Measurements from ENCODE around the gene ACTA2.
A peak's percentile ranks its signal among the peaks of the same experiment; 100 is the strongest.

The ACTA2 gene

DNA sequence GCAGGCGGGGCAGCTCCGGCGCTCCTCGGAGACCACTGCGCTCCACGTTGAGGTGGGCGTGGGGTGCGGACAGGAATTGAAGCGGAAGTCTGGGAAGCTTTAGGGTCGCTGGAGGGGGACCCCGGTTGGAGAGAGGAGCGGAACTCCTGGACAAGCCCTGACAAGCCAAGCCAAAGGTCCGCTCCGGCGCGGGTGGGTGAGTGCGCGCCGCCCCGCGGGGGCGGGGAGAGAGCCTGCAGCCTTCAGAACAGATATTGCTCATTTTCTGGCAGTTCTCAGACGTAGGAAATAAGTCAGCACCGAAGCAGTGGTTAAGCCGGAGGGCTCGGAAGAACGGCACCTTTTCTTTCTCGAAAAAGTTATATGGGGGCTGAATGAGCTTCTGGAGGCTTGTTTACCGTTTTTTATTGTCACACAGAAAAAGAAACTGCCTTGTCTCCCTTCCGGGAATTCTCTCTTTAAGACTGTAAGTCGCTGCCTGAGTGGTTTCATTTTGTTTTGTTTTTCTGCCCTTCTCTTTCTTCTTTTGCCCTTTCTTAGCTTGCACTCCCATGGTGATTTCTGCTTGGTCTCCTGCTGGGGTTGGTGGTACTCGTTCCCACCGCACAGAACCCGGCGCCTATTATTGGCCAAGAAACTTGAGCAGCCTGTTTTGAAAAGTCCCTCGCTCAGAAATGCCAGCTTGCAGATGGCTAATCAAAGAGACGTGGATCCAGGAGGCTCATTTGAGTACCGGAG lies 38.8 kb upstream of the ACTA2 start:
- Histone ChIP-seq H3K4me2 (ENCODE audit: low read depth, low read length) (peak overlapping the region; percentile 52), H3K4me1 (ENCODE audit: low read length) (peaks cover 24% of the 10 kb centered on the region), H3K4me3 (ENCODE audit: low read length) (peak overlapping the region; percentile 92), H3K27ac (ENCODE audit: low read length) (peak overlapping the region; percentile 17; the same call in 1 of the 2 replicates), H3K36me3 (replicated peaks; ENCODE audit: insufficient read depth, low read length) (no peaks in the 10 kb centered on the region), H4K20me1 (ENCODE audit: insufficient read depth, low read length) (no peaks in the 10 kb centered on the region), H3K9me3 (replicated peaks; ENCODE audit: insufficient read depth, low read length) (no peaks in the 10 kb centered on the region), H3K9me2 (replicated peaks; ENCODE audit: insufficient read depth, low read length) (no peaks in the 10 kb centered on the region), H3K27me3 (replicated peaks; ENCODE audit: insufficient read depth, low read length) (0 out of 2 replicates have a peak, but pooled peaks cover 6% of the 10 kb centered on the region), H2AFZ (ENCODE audit: low read length) (peak overlapping the region; percentile 97), H3K9ac (ENCODE audit: low read length) (peak overlapping the region; percentile 62), H3F3A (ENCODE audit: insufficient read depth, low read length) (peaks cover 16% of the 10 kb centered on the region), H3K79me2 (ENCODE audit: low read length) (no peaks in the 10 kb centered on the region)
- DNase-seq = peak; percentile 68
- TF ChIP-seq, protein P1, sequence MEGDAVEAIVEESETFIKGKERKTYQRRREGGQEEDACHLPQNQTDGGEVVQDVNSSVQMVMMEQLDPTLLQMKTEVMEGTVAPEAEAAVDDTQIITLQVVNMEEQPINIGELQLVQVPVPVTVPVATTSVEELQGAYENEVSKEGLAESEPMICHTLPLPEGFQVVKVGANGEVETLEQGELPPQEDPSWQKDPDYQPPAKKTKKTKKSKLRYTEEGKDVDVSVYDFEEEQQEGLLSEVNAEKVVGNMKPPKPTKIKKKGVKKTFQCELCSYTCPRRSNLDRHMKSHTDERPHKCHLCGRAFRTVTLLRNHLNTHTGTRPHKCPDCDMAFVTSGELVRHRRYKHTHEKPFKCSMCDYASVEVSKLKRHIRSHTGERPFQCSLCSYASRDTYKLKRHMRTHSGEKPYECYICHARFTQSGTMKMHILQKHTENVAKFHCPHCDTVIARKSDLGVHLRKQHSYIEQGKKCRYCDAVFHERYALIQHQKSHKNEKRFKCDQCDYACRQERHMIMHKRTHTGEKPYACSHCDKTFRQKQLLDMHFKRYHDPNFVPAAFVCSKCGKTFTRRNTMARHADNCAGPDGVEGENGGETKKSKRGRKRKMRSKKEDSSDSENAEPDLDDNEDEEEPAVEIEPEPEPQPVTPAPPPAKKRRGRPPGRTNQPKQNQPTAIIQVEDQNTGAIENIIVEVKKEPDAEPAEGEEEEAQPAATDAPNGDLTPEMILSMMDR (IDR thresholded peaks at IDR 0.05; ENCODE audit: low read length) = no peak
- no peak for TF ChIP-seq EZH2 (optimal IDR thresholded peaks at IDR 0.05; ENCODE audit: low read depth, low read length)
- TF ChIP-seq EZH2phosphoT487 (IDR thresholded peaks at IDR 0.05; ENCODE audit: low read length) = no peak

DNA sequence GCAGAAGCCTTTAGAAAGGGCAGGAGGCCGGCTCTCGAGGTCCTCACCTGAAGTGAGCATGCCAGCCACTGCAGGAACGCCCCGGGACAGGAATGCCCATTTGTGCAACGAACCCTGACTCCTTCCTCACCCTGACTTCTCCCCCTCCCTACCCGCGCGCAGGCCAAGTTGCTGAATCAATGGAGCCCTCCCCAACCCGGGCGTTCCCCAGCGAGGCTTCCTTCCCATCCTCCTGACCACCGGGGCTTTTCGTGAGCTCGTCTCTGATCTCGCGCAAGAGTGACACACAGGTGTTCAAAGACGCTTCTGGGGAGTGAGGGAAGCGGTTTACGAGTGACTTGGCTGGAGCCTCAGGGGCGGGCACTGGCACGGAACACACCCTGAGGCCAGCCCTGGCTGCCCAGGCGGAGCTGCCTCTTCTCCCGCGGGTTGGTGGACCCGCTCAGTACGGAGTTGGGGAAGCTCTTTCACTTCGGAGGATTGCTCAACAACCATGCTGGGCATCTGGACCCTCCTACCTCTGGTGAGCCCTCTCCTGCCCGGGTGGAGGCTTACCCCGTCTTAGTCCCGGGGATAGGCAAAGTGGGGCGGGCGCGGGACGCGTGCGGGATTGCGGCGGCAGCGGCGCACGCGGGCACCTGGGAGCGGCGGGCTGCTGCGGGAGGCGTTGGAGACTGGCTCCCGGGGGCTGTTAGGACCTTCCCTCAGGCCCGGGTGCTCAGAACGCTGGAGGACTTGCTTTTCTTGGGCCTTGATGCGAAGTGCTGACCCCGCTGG lies 38.0 kb upstream of the ACTA2 start, which contains the start of gene FAS:
Gene FAS (plus strand): TSS at position 415 of the 777 bp plus-strand sequence. CDS start 79 bp downstream, at position 494.
- Histone ChIP-seq H3K79me2 (ENCODE audit: low read length) (no peaks in the 10 kb centered on the region), H3K4me1 (ENCODE audit: low read length) (peaks cover 25% of the 10 kb centered on the region), H3K9me2 (replicated peaks; ENCODE audit: insufficient read depth, low read length) (no peaks in the 10 kb centered on the region), H3F3A (ENCODE audit: insufficient read depth, low read length) (peaks cover 16% of the 10 kb centered on the region), H4K20me1 (ENCODE audit: insufficient read depth, low read length) (no peaks in the 10 kb centered on the region), H2AFZ (ENCODE audit: low read length) (peak within 1 kb of the TSS; percentile 97), H3K36me3 (replicated peaks; ENCODE audit: insufficient read depth, low read length) (no peaks in the 10 kb centered on the region), H3K4me2 (ENCODE audit: low read depth, low read length) (peak within 1 kb of the TSS; percentile 52), H3K9ac (ENCODE audit: low read length) (peak within 1 kb of the TSS; percentile 62), H3K9me3 (replicated peaks; ENCODE audit: insufficient read depth, low read length) (no peaks in the 10 kb centered on the region), H3K4me3 (ENCODE audit: low read length) (peak within 1 kb of the TSS; percentile 92), H3K27ac (ENCODE audit: low read length) (peak within 1 kb of the TSS; percentile 17; the same call in 1 of the 2 replicates), H3K27me3 (replicated peaks; ENCODE audit: insufficient read depth, low read length) (0 out of 2 replicates have a peak, but pooled peaks cover 6% of the 10 kb centered on the region)
- DNase-seq = peak; percentile 90
- TF ChIP-seq, protein P1 (IDR thresholded peaks at IDR 0.05; ENCODE audit: low read length) = no peak
- TF ChIP-seq EZH2 (optimal IDR thresholded peaks at IDR 0.05; ENCODE audit: low read depth, low read length) (no peak), EZH2phosphoT487 (IDR thresholded peaks at IDR 0.05; ENCODE audit: low read length) (no peak)

DNA sequence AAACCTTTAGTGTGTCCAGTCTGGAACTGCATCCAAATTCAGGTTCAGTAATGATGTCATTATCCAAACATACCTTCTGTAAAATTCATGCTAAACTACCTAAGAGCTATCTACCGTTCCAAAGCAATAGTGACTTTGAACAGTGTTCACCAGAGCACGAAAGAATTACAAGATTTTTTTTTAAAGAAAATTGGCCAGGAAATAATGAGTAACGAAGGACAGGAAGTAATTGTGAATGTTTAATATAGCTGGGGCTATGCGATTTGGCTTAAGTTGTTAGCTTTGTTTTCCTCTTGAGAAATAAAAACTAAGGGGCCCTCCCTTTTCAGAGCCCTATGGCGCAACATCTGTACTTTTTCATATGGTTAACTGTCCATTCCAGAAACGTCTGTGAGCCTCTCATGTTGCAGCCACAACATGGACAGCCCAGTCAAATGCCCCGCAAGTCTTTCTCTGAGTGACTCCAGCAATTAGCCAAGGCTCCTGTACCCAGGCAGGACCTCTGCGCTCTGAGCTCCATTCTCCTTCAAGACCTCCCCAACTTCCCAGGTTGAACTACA lies 37.3 kb upstream of the ACTA2 start:
- peak overlapping the region; percentile 52 for H3K4me2 ChIP-seq (ENCODE audit: low read depth, low read length)
- no peak overlapping the region for H3K9ac ChIP-seq (ENCODE audit: low read length)
- no peaks in the 10 kb centered on the region for H3K36me3 ChIP-seq (replicated peaks; ENCODE audit: insufficient read depth, low read length)
- H3K27me3 ChIP-seq (replicated peaks; ENCODE audit: insufficient read depth, low read length) = 0 out of 2 replicates have a peak, but pooled peaks cover 6% of the 10 kb centered on the region
- no peaks in the 10 kb centered on the region for H4K20me1 ChIP-seq (ENCODE audit: insufficient read depth, low read length)
- peaks cover 16% of the 10 kb centered on the region for H3F3A ChIP-seq (ENCODE audit: insufficient read depth, low read length)
- DNase-seq = no peak
- peak overlapping the region; percentile 17; the same call in 1 of the 2 replicates for H3K27ac ChIP-seq (ENCODE audit: low read length)
- H2AFZ ChIP-seq (ENCODE audit: low read length) = peak overlapping the region; percentile 97; the same call in 1 of the 2 replicates
- peaks cover 25% of the 10 kb centered on the region for H3K4me1 ChIP-seq (ENCODE audit: low read length)
- TF ChIP-seq EZH2 (optimal IDR thresholded peaks at IDR 0.05; ENCODE audit: low read depth, low read length) (no peak), EZH2phosphoT487 (IDR thresholded peaks at IDR 0.05; ENCODE audit: low read length) (no peak)
- TF ChIP-seq, protein P1 (IDR thresholded peaks at IDR 0.05; ENCODE audit: low read length) = no peak
- peak overlapping the region; percentile 92; the same call in 1 of the 2 replicates for H3K4me3 ChIP-seq (ENCODE audit: low read length)
- H3K79me2 ChIP-seq (ENCODE audit: low read length) = no peaks in the 10 kb centered on the region
- no peaks in the 10 kb centered on the region for H3K9me3 ChIP-seq (replicated peaks; ENCODE audit: insufficient read depth, low read length)
- H3K9me2 ChIP-seq (replicated peaks; ENCODE audit: insufficient read depth, low read length) = no peaks in the 10 kb centered on the region

Measured in MM.1S (cell line).